ENCODE data around the gene GRID1.

GRCh38 chr10:86315549-86315942 lies 51.0 kb downstream of the GRID1 start:
- TF ChIP-seq, protein P1, sequence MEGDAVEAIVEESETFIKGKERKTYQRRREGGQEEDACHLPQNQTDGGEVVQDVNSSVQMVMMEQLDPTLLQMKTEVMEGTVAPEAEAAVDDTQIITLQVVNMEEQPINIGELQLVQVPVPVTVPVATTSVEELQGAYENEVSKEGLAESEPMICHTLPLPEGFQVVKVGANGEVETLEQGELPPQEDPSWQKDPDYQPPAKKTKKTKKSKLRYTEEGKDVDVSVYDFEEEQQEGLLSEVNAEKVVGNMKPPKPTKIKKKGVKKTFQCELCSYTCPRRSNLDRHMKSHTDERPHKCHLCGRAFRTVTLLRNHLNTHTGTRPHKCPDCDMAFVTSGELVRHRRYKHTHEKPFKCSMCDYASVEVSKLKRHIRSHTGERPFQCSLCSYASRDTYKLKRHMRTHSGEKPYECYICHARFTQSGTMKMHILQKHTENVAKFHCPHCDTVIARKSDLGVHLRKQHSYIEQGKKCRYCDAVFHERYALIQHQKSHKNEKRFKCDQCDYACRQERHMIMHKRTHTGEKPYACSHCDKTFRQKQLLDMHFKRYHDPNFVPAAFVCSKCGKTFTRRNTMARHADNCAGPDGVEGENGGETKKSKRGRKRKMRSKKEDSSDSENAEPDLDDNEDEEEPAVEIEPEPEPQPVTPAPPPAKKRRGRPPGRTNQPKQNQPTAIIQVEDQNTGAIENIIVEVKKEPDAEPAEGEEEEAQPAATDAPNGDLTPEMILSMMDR (IDR thresholded peaks at IDR 0.05): no peak
- no peak for TF ChIP-seq POLR2A (IDR thresholded peaks at IDR 0.05)

Measured in esophagus squamous epithelium (tissue), 4 donors.